ENCODE measurements around the gene RGS2.
A peak's percentile ranks its signal among the peaks of the same experiment; 100 is the strongest.

RGS2 gene

DNA sequence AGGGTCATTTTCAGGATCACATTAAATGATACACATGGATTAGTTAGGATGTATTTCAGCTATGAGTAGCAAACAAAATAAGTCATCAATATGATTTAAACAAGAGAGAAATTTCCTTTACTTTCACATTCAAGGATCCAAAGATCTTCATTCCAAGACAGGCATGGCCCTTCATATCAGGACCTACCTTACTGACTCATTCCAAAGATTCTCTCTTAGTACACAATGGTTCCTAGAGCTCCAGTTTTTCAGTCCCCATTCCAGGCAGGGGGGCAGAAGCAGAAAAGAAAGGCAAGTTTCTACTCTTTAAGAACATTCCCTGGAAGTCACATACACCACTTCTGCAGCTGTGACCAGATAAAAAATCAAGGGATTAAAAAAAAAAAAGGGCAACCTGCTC, 23.7 kb downstream of the RGS2 start:
- DNase-seq = no peak

DNA sequence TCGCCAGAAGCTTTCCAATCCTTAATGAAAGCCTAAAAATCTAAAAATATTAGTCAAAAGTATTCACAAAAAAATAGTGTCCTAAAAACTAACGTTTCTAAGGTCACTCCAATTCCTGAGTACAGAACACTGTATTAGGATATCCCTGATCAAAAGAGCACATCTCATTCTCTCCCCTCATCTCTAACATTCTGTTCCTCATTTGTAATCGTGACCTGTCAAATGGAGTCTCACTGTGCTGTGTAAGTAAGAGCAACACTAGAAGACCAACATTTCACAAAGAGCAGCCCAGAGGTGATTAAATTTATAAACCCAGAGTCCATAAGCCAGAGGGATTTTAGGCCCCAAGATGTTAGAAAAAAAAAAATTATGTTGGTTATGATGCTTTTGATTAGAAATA, 26.3 kb downstream of the RGS2 start:
- no peak for DNase-seq

DNA sequence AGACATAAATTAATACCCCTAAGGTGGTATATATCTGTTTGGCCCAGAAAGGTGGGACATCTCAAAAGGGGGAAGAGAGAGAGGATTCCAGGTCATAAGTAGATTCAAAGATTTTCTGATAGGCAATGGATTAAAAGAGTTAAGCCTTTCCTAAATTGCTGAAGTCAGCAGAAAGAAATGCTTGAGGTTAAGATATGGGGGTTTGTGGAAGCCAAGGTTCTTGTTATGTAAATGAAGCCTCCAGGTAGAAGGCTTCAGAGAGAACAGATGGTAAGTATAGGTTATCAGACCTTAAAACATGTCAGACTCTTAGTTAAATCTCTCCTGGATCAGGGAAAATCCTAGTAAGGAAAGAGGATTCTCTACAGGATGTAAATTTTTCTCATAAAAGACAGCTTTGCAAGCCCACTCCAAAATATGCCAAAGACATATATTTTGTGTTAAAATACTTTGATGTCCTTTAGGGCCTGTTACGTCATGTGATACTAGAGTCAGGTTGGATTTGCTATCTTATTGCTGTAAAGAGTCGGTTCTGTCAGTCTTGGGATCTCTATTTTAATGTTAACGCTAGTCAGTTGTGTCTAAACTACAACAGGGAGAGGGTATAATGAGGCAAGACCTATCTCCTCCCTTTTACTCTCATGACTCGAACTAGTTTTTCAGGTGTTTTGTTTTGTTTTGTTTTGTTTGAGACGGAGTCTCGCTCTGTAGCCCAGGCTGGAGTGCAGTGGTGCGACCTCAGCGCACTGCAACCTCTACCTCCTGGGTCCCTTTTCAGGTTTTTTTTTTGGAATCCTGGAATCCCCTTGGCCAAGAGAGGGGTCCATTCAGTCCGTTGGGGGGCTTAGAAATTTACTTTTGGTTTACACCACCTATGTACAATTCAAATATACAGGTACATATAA, 30.6 kb downstream of the RGS2 start:
- no peak for DNase-seq

DNA sequence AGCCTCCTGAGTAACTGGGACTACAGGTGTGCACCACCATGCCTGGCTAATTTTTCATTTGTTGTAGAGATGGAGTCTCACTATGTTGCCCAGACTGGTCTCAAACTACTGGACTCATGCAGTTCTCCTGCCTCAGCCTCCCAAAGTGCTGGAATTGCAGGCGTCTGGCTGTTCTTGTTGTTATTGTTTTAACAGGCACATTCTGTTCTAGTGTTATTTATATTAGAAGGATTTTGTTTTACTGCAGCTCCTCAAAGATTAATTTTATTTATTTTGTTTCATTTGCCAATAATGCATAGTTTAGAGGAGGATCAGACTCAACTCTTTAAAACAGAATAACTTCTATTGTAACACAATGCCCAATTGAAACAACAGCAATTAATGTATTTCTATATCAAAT, 35.5 kb downstream of the RGS2 start:
- no peak for DNase-seq

DNA sequence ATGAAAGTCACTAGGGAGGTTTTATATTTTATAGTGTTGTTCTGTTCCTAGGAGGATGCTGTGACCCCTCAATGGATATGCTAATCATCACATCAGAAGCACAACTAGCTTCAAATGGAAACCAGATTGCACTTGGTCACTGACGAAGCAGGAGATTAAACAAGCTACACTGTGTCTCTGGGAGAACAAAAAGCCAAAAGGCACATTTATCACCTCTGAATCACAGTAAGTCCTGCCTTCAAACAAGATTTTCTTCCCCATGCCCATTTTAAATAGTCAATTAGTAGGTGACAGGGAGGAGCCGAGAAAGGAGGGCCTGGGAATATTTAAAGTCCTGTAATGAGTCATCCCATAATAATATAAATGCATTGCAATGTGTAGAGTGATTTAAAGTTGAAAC, 38.1 kb downstream of the RGS2 start:
- no peak for DNase-seq

DNA sequence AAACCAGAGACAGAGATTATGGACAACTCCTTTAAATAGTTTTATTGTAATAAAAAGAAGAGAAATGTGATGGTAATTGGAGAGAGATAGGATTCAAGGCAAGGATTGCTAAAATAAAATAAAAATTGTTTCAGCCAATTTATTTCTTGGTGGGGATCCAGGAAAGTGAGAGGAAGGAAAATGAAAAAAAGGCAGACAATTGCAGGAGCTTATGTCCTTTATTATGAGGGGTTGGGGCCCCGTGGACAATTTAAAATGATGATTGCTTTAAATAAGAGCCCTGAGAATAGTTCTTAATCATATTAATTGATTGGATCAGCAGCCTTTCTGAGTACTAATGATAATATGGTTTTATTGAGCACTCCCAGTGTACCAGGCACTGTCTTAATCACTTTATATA, 40.2 kb downstream of the RGS2 start:
- DNase-seq = no peak

DNA sequence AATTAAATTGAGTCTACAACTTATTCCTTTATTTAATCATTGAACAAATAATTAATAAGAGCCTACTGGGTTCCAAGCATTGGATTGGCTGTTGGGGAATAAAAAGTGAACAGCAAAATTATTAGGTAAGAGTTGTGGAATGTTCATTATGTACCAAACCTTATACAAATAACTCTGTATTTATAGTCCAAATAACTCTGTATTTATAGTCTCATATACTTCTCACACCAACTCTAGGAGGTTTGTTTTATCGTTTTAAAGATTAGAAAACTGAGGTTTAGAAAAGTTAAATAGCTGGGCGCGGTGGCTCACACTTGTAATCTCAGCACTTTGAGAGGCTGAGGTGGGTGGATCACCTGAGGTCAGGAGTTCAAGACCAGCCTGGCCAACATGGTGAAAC, 40.6 kb downstream of the RGS2 start:
- no peak for DNase-seq

DNA sequence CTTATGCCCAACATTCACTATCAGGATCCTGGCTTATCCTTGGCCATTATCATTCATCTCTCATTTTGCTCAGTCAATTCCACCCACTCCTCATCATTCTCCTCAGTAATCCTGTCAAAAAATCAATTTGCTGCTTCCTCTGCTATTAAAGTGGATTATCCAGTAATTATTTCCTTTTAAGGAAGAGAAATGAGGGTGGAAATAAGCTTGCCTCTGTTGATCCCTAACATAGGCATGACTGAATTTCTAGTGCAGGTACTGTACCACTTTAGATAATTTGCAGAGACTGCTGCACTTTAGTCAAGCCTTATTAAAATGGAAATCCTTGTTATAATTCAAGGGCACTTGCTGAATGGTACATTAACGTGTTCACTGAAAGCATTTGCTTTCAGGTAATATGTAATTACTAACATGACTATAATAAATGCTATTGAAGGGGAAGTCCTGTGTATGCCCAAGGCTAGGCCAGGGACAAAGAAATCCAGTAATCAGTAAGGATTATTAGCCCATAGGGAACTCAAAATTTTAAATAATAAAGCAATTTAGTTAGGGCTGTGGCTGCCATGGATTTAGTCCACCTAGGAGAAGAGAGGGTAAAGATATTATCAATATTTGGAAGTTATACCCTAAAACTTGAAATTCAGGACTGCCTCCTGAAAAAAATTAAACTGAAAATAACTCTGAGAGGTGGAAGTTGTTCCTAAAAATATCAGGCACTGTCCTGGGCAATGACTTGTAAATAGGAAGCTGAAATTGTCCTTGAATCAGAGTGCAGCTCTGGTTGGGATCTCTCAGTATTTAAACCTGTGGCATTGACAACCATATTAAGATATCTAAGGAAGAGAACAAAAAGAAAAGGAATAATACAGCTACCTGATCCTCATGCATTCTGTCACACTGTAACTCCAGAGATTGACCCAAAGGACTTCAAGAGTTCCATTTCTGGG, 43.4 kb downstream of the RGS2 start:
- peak; percentile 82 for DNase-seq

DNA sequence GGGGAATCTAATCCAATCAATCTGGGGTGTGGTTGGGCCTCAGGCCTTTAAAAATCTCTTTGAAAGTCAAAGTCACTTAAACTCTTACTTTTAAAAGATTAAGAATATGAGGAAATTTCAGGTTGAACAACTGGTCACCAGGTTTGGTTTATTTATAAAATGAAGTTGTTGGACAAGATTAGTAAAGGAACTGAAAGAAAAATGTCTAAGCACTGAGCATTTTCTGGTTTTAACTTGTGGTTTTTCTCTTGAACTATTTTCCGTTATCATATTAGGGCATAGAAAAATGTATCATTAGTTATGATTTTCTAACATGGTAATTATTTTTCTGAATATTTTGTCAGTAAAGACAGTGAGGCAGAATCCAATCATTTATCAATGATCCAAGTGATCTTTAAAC, 49.6 kb downstream of the RGS2 start:
- DNase-seq = no peak

DNA sequence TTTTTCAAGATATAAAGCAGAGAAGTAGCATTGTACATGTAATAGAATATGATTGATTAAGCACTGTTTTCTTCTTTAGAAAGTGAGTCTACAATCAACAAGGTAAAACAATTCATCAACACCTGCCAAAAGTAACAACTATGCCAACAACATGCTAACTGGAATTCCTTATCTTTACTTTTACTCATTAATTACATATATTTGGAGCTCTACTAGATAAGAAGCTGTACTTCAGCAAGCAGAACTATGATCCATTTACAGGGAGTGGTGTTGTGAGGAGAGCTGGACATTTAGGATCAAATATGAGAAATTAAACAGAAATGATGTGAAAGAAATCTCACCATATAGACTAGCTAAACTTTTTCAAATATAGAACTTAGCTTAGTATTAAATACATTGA, 51.0 kb downstream of the RGS2 start:
- no peak for DNase-seq

DNA sequence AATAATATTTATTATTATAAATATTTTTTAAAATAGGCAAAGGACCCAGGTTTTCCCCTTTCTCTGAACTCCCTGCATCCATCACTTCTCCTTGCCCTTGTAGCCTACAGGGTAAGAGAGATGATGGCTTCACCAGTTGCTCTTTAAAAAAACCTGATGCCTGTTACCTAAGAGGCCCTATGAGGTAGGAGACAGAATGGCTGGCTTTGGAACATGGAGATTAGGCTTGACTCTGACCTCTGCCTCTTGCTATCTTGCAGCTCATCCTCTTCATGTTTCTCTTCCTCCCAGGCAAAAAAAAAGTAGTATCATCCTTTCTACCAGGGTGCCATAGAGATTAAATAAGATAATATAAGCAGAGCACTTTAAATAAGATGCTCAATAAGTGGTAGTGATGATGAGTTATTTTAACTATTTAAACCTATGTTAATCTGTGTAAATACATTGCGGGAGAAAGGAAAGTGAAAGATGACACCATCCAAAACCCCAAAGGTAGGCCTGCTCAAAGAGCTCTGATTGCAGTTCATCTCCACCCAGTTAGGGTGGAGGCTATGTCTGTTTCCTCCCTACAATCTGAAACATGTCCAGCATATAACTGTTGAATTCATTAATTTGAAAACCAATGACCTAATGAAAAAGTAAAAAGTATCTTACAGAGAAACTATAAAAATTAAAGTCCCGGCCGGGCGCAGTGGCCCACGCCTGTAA, 51.8 kb downstream of the RGS2 start:
- DNase-seq = no peak

DNA sequence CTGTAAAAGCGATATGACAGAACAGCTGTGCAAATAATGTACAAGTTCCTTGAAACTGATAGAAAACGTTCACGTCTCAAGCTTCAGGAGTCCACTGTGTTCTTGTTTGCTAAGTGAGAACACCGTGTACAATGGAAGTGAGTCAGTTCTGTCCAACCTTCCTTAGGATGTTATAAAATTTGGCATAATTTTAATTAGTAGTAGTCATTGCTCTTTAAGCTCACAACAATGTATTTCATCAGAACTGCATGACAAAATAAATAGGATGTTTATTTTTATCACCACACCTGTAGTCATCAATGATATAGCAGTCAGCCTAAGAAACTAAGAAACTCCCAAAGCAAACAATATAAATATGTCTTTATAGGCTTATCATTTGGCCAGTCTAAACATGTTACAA, 53.0 kb downstream of the RGS2 start:
- no peak for DNase-seq
